Occipital lobe (tissue), 2 donors: Measurements from ENCODE around the gene LZTR1. TPM values are rescaled to one million over a fixed set of nuclear protein-coding genes. Genes with fewer than 3 reads are reported as not detected.

ENCODE experiments used
- DNase-seq: peaks from one replicate; lab custom pipeline; 2025; lab: John Stamatoyannopoulos, UW
- total RNA-seq: library from RNA; depleted of rRNA; stranded (reverse); fragments of >200 nt; gene quantifications from one replicate; pipeline ENCODE4 v1.2.3, GENCODE V29; 2014

Gene LZTR1
- total RNA-seq, 1 donor from 2014 or later, result 49.3 TPM

DNA sequence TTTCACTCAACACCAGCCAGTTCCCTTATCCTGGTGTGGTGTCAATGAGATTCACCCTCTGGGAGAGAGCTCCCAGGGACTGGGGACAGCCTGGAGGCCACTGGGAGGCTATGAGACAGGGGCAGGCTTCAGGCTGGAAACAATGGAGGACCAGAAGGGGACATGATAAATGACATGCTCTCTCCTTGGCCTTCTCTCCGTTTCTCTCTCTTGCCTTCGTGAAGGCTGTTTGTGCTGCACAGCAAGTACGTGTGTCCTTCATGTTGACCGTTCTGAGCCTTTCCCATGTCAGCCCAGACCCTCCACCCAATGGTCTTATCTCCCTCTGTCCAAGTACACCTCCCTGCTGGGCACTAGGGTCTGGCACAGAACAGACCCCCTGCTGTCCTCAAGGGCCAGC lies 1.6 kb upstream of the LZTR1 start:
- no peak for DNase-seq

- no peak for DNase-seq
Observed at GRCh38 chr22:20980938-20981722, 967 bp upstream of the LZTR1 start.

DNA sequence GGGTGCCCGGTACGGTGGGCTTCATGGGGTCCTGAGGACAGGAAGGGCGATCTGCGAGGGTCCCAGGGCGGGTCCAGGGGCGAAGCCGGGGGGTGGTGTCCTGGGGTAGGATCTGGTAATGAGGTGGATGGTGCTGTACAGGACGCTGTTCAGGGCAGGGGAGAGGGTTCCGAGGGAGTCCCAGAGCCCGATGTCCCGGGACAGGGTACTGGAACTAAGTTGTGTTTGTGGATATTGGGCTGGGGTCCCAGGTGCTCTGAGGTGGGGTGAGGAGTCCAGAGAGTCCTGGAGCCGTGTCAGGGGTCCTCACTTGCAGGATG lies 426 bp downstream of the LZTR1 start:
- no peak for DNase-seq

DNA sequence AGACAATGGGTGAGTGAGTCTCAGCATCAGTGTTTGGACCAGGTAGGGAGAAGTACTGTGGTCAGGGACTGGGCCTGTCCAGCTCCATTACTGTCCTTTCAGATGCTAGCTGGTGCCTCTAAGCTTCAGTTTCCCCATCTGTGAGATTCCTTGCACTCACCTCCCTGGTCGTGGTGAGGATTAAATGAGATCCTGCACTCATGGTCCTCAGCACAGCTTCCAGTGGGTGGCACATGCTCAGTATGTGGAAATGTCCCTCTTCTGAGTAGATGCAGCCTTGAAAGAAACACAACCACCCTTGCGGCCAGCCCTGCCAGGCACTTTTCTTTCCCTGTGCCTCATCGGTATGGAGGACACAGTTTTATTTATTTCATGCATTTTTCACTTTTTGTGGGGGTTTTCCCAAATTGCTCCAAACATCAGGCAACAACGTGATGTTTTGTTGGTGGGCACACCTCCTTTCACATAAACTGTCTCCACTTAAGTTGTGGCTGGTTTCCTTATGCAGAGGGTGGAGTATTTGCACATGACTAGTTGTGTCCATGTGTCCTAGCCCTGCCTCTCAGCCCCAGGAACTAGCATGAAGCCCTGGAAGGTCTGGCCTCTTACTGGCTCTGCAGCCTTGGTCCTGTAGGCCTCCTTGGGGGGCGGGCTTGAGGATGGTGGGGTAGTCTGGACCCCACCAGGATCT lies 1.1 kb downstream of the LZTR1 start:
- DNase-seq, result no peak

DNA sequence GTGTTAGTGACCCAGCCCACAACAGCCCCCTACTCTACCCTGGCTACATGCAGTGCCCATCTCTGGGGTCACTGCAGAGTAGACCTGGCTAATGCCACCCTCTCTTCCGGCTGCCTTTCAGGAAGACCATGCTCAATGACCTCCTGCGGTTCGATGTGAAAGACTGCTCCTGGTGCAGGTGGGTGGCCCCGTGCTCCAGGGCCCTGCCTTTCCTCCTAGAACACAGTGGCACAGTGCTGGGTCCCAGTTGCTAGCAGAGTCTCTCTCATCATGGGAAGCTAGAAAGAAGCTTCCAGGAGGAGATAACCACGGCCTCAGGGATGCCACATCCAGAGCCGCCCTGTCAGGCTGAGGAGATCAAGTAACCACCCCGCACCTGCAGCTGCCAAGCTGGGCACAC lies 3.6 kb downstream of the LZTR1 start:
- DNase-seq, result no peak

- no peak for DNase-seq
Observed at GRCh38 chr22:20986365-20986764, 4.3 kb downstream of the LZTR1 start.

DNA sequence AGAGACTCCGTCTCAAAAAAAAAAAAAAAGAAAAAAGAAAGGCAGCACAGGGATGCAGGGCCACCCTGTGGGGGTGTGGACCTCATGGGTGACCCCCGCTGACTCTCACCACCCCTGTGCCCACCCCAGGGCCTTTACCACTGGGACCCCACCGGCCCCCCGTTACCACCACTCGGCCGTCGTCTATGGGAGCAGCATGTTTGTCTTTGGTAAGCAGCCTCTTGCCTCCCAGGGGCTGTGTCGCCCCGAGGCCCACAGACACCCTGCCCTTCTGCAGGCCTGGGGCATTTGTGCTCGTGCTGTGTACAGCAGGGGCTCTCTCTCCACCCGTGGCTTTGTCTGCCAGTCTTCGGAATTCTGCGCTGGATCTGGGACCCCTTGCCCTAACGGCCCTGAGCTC lies 5.3 kb downstream of the LZTR1 start:
- DNase-seq, result no peak

DNA sequence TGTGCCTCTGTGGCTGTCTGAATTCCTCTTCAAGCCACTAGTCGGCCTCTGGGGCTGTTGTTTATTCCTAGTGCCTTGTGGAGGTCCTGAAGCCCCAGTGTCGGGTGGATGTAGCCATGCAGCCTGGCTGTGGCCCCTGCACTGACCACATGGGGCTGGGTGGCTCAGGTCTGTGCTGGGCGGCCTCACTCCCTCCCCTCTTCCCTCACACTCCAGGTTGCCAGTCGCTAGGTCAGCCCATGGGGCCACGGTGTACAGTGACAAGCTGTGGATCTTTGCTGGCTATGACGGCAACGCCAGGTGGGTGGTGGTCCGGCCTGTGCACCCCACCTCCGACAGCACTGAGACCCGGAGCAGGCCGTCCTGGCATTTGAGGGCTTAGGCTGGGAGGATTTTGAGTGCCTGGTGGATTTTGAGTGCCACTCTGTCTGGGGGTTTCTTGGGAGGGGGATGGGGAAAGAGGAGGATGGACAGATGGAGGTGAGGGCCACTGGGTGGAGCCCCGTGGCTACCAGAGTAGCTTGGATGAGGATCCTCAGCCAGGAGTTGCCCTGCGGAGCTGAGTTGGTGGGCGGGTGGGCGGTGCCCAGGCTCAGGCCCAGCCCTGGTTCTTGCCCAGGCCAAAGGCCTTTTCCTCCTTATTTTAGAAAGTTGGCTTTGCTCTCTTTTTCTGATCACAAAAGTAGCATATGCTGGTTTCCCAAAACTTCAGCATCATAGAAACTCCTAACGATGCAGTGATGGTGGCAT lies 6.7 kb downstream of the LZTR1 start:
- no peak for DNase-seq

DNA sequence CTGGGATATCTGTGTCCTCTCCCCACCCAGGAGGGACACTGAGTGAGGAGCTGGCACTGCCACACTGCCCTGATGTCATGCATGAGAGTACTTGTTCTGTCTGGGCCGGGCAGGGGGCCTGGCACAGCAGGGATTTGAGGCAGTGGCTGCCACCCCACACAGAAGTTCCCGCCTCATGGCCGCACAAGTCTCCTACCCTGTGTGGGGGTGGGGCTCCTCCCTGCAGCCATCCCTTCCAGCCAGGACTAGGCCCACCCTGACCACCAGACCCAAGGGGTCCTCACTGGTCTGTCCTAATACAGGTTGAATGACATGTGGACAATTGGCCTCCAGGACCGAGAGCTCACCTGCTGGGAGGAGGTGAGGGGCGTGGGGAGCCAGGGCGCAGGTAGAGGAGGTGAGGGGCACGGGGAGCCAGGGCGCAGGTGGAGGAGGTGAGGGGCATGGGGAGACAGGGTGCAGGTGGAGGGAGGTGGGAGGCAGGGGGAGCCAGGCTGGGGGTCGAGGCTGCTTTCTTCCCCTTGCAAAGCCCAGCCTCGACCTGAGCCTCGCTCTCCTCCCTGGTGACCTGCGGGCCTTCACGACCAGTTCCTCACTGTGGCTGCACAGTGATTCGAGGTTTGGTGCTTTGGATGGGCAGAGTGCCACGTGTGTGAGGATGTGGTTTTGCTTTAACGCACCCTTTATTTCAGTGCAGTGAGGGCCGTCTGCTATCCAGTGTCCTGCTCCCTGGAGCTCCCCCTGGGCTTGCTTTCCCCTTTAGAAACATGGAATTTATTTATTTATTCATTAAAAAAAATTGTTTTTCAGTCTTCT lies 7.4 kb downstream of the LZTR1 start:
- no peak for DNase-seq

- no peak for DNase-seq
Observed at GRCh38 chr22:20990184-20991180, 8.4 kb downstream of the LZTR1 start.

- no peak for DNase-seq
Observed at GRCh38 chr22:20991252-20992055, 9.4 kb downstream of the LZTR1 start.

- no peak for DNase-seq
Observed at GRCh38 chr22:20992056-20992442, 10.0 kb downstream of the LZTR1 start.

DNA sequence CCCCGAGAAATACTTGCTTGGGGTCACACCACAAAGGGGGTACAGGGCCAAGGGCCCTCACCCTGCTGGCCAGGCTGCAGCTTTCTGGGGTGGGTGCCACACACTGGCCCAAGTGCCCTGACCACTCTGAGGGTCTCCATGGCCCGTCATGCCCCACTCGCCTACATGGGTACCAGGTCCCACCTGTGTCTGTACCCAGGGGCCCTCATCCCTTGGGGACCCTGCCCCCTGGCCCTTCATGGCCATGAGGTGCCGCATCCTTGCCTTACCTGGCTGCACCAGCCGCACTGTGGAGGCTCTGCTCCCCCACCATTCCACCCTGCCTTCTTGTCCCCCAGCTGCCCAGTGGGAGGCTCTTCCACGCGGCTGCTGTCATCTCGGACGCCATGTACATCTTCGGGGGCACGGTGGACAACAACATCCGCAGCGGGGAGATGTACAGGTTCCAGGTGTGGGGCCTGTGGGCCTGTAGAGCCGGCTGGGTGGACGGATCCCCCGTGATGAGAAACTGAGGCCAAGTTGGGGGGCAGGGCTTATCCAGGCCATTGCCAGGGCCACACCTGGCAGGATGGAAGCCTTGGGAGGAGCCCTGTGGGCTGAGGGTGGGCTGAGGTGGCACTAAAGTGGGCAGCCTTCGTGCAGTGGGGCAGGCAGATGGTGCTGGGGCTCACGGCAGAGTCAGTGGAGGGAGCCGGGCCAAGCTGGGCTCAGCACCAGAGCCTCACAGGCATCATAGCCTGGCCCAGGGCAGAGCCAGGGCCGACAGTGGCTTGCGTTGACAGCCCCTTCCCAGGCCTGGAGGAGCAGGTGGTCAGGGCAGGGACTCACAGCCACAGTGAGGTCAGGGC lies 10.6 kb downstream of the LZTR1 start:
- DNase-seq, result no peak

- DNase-seq, result no peak
Observed at GRCh38 chr22:20993304-20994127, 11.4 kb downstream of the LZTR1 start.

GRCh38 chr22:20994128-20994901 lies 12.2 kb downstream of the LZTR1 start:
- no peak for DNase-seq

DNA sequence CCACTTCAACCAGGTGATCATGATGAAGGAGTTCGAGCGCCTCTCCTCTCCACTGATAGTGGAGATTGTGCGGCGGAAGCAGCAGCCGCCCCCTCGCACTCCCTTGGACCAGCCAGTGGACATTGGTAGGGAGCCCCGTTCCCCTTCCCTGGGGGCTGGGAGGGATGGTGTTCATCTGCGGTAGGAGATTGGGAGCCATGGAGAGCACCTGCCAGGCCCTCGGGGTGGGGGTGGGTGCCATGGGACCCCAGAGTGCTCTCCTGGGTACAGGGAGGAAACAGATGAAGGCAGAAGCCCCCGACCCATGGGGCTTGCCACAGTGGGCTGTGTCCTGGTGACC lies 12.8 kb downstream of the LZTR1 start:
- DNase-seq, result no peak
